Measurements from ENCODE around the gene CBX2.
A peak's percentile ranks its signal among the peaks of the same experiment; 100 is the strongest.

Gene CBX2

DNA sequence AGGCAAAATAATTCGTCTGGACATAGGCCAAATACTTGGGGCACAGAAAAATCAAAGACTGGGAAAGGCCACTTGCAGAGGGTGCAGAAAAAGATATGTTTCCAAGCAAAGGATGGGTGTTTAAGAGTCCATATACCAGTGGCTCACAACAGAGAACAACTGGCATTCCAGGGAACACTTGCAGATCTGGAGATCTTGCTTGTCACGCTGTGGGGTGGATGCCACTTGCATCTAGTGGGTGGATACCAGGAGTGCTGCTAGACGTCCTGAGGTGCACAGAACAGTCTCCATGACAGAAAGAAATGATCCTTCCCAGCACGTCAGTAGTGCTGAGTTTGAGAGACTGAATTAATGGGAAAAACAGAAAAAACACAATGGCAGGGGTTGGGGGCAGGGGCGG is 10.5 kb downstream of the CBX2 start:
- no peak for DNase-seq (ENCODE audit: low read depth)

DNA sequence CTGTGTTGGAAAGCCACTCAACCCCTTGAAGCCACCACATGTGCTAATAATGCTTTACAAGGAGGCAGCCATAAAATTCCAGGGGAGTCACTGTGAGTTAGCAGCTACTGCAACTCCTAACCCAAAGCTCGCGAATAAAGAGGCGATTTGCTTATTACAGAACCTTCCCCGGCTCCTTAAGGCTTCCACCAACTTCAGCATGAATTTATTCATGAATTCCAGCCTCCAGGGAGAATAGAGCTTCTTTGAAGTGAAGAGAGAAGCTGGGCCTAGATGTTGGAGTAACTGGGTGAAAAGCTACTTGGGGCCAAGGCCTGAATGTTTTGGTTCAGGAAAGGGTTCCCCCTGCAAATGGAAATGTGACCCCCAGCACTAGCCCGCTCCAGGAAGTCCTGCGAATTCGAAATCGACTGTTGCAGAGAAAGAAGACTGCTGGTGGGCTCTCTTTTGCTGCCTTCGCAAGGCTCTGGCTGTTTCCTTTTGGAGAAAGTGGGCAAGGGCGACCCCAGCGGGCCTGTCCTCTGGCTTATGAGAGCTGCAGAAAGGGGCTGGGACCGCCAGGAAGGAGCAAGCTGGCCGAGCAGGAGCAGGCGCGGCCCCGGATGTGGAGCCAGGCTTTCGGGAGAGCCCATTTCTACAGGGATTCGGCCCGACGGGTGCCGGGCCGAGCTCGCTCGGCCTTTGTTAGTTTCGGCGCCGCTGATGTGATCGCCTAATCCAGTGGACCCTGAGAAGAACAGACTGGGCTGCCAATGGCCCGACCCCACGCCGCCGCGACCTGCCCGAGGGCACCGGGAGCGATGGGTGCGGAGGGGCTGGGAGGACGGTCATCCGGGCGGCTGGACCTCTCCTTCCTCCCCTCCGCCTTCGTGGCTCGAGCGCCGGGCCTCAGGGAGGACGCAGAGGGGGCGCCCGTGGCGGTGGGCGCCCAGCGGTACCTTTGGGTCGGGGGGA is 11.3 kb downstream of the CBX2 start:
- DNase-seq (ENCODE audit: low read depth) = no peak

DNA sequence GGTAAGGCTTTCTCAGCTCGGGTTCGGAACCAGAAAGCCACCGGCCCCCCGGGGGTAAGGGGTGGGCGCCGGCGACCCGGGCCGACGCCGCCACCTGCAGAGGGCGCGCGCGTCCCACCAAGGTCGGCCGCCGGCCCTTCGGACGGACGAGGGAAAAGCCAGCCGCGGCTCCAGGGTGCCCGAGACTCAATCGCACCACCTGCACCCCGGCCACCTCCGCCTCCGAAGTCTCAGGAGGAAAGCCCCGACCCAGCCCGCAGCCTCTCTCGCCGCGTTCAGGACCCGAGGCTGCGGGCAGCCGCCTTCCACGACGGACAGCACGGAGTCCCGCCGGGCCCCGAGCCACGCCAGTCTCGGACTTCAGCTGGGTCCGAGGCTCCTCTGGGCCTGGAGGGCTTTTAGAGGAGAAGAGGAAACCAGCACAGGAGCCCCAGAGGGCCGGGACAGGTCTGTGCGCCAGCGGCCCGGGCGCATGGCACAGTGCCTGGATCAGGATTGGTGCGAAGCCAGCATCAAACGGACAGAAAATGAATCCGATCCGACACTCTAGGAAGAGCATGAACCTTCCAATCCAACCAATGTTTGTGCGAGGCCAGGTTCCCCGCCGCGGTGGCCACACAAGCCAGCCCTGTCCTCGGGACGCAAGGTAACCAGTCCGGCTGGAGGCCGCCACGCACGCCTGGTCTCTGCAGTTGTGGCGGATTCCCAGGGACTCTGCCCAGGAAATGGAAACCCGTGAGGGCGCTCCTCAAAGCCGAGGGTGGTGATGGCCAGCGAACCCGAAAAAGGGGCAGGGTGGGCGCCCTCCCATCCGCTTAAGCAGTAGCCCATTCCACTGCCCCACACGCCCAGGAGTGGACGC is 12.2 kb downstream of the CBX2 start:
- no peak for DNase-seq (ENCODE audit: low read depth)

DNA sequence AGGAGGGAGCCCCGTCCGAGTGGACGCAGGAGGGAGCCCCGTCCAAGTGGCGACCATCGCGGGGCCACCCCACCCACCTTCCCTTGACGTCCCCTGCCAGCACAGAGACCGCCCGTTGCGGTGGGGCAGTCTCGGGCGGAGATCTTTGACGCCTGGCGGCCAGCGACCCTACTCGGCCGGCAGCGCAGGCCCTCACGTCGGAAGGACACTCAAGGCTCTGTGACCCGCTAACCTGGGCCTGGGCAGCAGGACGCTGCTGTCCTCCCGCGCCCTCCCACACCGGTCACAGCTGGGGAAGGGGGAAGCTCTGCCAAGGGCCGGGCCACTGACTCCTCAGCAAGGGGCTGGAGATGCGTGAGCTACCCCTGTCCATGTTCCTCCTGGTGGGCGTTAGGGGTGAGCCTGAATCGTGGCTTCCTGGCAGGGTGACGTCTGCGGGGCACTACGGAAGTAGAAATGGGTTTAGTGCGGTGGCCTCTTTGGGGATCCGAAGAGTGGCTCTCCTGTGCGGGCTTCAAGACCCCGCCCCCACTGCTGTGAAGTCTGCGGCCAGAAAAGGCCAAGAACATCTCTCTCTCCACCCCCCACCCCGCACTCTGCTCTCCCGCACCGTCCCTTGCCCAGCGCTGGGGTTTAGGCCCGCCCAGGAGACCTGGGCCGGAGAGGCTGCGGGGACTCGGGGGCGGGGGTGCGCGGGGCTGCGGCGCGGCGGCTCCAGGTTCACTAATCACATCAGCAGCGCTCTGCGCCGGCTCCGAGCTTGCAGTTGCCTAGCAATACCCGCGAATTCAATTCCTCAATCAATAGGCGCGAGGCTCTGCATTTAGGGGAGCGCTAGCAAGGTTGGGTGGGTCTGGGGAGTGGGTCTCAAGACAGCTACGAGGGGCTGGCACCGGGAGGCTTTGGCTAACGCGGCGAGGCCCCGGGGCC is 13.1 kb downstream of the CBX2 start:
- no peak for DNase-seq (ENCODE audit: low read depth)

DNA sequence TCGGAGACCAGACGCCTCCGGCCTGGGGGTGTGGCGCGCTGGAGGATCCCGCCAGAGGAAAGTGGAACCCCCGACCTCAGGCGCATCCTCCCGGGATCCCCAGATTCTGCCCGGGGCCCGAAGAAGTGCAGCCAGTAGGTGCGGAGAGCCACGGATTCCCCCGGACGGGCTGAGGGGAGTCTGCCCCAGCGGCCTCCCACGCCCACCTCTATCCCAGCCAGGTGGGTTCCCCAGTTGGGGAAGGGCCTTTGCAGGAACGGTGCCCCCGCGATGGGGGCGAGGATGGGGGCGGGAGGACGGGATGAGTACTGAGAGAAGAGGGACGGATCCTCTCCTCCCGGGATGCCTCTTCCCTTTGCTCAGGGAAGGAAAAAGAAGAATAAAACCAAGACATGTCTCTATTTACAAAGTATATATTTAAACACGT is 13.8 kb downstream of the CBX2 start:
- DNase-seq (ENCODE audit: low read depth) = no peak

DNA sequence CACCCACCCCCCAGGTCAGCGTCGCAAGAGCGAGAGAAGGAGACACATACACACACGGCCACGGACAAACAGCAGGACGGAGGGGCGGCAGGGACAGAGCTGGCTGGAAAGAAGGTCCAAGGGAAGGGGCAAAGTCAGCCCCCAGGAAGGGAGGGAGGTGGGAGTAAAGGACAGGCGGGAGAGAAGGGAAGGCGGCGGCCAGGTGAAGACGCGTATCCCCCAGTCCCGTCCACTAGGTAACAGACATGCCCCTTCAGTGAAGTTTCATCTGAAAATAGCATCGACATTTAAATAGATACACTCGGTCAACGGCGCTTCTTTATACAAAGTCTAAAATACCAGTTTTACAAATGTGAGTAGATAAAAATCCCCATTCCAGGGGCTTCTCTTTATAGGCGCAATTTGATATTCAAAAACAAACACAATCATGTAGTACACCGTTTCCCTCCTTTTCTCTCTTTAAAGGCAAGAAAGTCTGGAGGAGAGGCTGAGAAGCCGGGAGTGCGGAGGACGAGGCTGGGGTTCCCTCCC is 14.5 kb downstream of the CBX2 start:
- DNase-seq (ENCODE audit: low read depth) = no peak

DNA sequence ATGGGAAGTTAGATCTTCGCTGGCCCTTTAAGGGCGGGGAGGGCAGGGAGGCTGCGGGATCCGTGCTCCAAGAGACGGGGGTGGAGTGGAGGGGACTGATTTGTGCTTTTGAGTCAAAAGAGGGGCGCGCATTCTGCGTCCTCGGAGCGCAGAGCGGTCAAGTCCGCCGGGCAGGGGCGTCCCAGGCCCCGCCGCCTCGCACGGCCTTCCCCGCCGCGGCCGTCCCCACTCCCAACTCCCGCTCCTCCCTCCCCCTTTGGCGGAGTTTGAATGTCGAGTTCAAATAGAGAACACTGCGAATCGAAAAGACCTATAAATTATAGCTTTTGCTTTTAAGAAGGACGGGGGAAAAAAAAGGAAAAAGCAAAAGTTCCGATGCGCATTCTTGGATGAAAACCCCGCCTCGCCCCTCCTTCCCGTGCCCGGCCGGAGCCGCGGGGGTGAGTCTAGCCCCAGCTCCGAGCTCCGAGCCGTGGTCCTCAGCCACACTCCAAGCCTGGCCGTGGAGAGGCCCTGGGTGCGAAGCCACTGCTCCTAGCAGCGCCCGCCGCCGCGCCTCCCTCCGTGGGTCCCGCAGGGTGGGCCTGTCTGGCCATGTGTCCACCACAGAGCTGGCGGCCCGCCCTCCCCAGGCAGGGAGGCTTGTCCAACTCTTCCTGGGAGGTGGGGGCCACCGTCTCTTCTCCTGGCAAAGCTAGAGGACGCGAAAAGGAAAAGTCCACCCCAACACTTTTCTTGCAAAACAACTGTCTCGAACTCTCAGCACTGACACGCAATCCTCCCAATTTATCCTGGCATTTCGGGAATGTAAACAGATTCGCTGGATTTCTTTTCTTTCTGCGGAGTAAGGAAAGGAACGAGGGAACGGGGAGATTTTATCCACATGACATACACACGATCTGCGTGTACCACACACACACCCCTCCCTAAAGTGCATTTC is 15.3 kb downstream of the CBX2 start:
- no peak for DNase-seq (ENCODE audit: low read depth)

DNA sequence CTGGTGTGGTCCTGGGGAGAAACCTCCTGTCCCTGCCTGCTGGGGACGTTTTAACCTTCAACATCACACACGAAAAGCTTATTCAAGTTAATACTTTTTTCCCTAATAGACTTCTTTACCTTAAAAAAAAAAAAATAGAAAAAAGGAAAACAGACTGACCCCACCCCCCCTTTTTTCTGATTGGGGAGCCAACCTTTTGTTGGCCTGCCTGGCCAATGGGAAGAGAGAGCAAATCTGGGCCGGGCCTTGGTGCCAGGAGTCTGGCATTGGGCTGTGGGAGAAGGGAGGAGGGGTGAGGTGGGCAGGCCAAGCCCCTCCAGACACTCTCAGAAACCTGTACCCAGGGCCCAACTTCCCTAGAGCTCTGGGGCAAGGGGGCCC is 16.0 kb downstream of the CBX2 start:
- DNase-seq (ENCODE audit: low read depth) = no peak

DNA sequence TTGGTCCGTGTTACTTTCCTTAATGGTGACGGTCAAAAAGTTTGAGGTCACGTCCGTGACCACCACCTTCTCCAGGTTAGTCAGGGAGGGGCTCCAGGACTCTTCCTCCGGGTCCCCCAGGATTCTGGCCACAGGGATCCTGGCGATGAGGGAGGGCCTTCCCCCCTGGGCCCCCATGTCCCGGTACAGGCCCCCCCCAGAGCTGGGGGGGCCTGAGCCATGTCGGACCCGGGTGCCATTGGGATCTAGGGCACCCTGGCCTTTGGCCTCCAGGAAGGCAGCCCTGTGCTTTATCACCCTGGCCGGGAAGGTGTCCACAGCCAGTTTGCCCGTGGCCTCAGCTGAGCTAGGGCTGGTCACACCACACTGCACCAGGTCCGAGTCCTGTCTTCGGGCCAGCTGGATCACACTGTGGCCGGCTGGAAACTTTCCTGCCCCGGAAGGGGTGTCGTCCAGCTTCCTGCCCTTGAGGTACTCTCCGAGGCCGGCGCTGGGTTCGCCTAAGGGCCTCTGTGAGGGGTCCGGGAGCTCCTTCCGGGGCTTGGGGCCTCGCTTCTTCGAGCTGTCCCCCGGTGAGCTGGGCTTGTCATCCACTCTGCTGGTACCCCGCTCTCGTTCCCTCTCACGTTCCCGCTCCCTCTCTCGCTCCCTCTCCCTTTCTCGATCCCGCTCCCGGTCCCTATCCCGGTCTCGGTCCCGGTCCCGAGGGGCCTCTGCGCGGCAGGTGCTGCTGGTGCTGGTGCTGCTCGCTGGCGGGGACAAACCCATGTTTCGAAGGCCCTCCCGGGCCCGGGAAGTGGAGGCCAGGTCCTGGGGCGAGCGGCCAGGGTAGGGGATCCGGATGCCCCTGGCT is 16.9 kb downstream of the CBX2 start:
- DNase-seq (ENCODE audit: low read depth) = no peak

DNA sequence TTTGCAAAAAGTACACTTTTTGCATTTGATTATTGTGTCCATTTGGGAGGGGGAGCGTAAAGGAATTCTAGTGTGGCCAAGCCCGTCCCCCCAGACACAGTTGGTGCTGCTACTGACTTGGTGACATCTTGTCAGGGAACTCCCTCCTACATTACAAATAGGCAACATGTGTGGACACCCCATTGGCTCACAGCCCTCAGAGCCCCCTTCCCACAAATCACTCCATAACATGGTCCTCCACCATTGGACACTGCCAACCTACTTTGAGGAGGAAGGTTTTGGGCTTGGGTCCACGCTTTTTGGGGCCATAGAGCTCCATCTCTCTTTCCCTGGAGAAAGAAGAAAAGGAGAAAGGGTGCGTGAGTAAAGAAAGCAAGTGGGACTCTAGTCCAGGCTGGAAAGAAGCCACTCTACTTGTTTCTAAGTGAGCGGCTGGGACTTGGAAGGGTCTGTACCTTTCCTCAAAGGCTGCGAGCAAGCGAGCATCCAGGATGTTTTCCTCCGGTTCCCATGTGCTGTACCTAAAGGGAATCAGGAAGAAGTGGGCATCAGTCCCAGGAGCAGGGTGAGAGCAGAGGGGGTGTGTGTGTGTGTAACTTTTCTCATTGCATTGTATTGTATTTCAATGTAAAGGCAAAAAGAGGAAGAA is 18.0 kb downstream of the CBX2 start:
- no peak for DNase-seq (ENCODE audit: low read depth)

DNA sequence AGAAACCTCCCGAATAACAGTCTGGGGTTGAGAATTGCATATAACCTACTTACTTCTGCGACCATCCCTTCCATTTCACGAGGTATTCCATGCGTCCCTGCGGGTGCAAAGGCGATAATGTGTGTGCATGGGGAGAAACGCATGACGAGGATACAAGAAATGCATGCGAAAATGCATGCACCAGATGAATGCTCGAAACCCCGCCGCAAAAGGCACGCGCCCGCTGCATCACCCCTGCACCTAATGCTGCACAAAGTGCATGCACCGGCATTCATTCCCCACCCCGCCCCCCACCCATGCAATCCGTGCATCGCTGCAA is 18.5 kb downstream of the CBX2 start:
- no peak for DNase-seq (ENCODE audit: low read depth)

DNA sequence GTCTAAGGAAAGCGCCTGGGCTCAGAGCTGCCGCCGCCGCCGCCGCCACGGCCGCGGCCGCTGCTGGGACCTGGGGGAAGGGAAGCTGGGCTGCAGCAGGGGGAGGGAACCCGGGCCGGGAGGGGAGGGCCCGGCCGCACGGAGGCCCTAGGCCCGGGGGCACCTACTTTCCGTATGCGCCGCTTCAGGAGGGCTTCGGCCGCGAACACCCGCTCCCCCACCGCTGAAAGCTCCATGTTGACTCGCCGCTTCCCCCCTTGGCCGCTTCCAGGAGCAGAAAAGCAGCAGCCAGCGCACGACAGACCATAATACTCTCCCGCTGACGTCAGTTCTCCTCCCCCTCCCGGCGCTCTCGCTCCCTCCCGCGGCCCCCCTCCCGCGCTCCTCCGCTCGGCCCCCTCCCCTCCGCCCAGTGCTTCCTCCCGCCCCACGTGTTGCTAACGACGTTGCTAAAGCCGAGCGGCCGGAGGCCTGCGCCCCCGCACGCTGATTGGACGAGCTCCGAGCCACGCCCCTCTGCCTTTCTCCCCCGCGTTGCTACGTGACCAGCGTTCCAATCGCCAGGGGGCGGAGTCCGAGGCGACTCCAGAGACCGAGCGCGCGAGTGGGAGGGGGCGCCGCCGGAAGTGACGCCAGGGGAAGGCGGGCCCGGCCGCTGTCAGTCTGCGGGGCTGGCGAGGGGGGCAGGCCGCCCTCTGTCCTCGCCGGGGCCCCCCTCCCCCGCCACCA is 19.0 kb downstream of the CBX2 start, which contains the start of gene CBX8:
TSS of gene CBX8 (minus strand) at position 315 of the 729 bp plus-strand sequence. CDS start at position 236, 79 bp downstream.
- DNase-seq (ENCODE audit: low read depth) = peak; percentile 98

DNA sequence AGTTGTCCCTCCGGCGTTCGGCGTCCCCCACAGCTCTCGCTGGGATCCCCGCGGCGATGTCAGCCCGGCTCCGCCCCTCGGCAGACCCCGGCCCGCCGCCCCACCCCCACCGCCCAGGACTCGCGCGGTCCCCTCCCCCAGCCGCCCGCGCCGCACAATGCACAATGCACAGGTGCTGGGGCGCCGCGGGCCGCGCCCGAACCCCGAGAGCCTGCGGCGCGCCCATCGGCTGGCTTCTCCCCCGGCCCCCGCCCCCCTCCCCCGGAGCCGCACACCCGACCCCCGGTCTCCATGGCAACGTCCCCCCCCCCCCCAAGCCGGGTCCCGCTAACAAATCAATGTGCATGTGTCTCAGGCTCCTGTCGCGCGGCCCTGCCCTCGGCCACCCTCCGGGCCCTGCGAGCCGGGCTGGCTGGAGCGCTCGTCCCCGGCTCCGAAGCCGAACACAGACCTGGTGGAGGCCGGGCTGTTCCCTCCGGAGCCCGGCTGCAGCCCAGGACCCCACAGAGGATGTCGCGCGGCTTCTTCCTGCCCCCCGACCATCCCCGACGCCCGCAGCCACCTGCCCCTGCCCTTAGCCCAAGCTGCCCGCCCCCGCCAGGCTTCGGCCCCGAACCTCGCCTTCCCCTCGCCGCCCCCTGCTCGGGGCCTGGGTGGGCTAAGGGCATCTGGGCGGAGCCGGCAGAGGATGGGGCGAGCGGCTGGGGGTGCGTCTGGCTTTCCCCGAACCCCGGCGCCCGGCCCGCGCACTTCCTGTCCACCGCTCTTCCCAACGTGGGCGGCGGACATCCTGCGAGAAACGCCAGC is 19.7 kb downstream of the CBX2 start:
- DNase-seq (ENCODE audit: low read depth) = no peak

DNA sequence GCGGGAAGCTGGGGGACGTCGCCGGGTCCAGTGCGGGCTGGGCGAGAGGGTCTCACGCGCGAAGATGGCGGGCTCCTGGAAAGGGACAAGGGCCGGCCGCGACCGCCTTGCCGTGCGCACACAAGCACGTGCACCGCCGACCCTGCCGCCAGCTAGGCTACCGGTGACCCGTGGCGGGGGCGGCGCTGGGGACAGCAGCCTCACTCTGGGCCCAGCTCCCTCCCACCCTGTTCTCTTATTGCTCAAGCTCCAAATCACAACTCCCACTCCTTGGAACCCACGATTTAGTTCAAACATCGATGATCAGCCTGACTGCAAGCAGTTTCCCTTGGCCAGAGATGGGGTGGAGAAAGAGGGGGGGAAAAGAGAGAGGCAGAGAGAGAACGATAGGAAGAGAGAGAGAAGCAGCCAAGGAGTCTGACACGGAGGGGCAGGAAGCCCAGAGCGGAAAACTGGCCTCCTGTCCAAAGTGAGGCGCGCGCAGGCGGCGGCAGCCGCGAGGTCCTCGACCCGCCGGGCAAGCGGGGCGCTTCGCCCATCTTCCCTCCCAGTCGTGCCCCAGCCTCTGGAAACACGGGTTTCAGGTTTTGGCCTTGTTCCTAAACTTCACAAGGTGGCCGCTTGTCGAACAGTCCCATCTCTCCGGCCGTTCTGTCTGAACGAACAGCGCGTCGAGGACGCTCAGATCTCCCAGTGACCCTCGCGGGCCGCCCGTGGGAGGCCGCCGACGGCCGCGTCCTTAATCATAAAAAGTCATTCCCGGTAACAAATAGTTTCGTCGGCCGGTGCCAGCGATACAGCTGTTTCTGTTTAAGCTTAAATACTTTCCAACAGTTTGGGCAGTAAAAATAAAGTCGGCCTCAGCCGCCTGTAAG is 20.6 kb downstream of the CBX2 start:
- DNase-seq (ENCODE audit: low read depth) = no peak

DNA sequence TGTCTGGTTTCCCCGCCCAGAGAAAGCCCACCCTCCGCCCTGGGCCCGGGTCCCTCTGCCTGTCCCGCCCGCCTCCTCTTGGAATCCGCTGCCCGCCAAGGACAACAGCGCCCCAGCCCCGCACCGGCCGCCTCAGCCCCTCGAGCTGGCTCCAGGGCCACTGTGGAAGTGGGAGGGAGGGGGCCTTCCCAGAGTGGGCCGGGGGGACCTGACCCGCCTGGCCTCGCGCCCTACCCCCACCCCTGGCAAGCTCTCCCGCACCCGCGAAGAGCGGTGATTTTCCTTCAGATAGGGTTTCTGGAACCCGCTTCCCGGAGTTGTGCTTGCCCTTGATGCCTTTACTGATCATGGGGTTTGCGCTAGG is 21.2 kb downstream of the CBX2 start:
- DNase-seq (ENCODE audit: low read depth) = no peak

DNA sequence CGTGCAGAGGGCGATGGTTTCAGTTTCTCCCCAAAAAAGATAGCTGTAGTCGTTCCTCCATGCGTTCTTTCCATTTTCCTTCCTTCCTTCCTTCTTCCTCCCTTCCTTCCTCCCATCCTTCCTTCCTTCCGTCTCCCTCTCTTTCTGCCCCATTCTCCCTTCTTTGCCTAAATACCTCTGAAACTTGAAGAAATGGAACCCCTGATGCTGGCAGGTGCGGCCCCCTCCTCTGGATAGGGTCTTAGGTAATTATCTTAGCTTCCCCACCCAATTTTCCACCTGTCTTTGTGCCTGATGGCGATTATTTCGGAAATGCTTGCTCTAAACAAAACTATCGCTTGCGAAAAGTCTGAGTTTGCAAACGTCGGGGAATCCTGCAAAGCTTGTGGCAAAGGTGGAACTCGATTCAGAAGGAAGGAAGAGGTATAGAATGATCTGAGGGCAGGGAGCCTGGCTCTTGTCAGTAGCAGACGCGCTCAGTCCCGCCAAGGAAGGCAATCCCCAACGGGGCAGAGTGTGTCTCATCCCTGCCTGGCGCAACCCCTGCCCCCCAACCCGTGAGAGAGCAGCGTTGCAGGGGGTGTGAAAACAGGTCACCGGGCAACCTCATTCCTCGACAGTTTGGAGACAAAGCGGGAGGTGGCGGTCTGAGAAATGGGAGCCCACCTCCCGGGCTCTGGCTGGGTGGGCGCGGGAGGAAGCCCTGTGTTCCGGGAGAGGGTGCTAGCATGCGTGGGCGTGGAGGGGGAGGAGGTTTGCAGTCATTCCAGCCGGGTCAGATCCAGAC is 21.8 kb downstream of the CBX2 start:
- no peak for DNase-seq (ENCODE audit: low read depth)

Measured in fibroblast of the conjunctiva (primary cell).